Adrenal gland (tissue), 12 donors: ENCODE measurements around the gene RNLS. TPM values are rescaled to one million over a fixed set of nuclear protein-coding genes. Genes with fewer than 3 reads are reported as not detected.
A peak's percentile ranks its signal among the peaks of the same experiment; 100 is the strongest.

Experiments
- DNase-seq, 7 donors: peaks; one replicate each; pipeline ENCODE4 v3.0.0-alpha.2; 2019 to 2020
- H3K27ac ChIP-seq, 5 donors: fragments of 200-600 bp; sonication (generic) in 4 of 5; 1 replicate in 3 of 5; 2 replicates in 2 of 5; pipeline versions ENCODE4 v1.5.1 to v1.8.0; 2016 to 2020; ENCODE audit warnings: mild to moderate bottlenecking in 1 of 5
- H3K27me3 ChIP-seq: fragments of 200-600 bp; 2 replicates; pipeline ENCODE4 v1.8.0; 2021
- H3K36me3 ChIP-seq, 2 donors: fragments of 200-600 bp; replicated peaks in 1 of 2; 1 replicate in 1 of 2; 2 replicates in 1 of 2; pipeline versions ENCODE4 v1.5.1 to v1.8.0; 2018 to 2022
- H3K4me1 ChIP-seq, 2 donors: fragments of 200-600 bp; replicated peaks in 1 of 2; 1 replicate in 1 of 2; 2 replicates in 1 of 2; pipeline versions ENCODE4 v1.5.1 to v1.8.0; 2018 to 2021
- H3K4me3 ChIP-seq, 4 donors: fragments of 200-600 bp; sonication (generic) in 3 of 4; one replicate each; pipeline ENCODE4 v1.5.1; 2016 to 2018
- H3K9me3 ChIP-seq, 3 donors: fragments of 200-600 bp; sonication (generic) in 1 of 3; replicated peaks in 1 of 3; 1 replicate in 2 of 3; 2 replicates in 1 of 3; pipeline versions ENCODE4 v1.5.1 to v1.8.0; 2016 to 2021
- CTCF ChIP-seq, 6 experiments: fragments of 450-650 bp in 4 of 6; fragments of 200-600 bp in 2 of 6; sonication (generic) in 1 of 6; IDR thresholded peaks; 1 replicate in 5 of 6; 2 replicates in 1 of 6; pipeline versions ENCODE4 v1.5.1 to v1.8.0; 2016 to 2021; ENCODE audit warnings: antibody characterized with exemption in 6 of 6, mild to moderate bottlenecking in 2 of 6, moderate library complexity in 1 of 6
- POLR2A ChIP-seq, 2 donors: fragments of 450-650 bp; IDR thresholded peaks; one replicate each; pipeline ENCODE4 v1.6.1; 2017; ENCODE audit warnings: antibody characterized with exemption in 2 of 2, mild to moderate bottlenecking in 2 of 2, moderate library complexity in 1 of 2
- WGBS, 4 donors: extraction: QIAGEN DNeasy Blood & Tissue Kit in 2 of 4; methylation state at CpG; one replicate each; pipeline versions ENCODE4 v1.1.5 to v1.1.7; 2013 to 2017; 5-methylcytosine and 5-hydroxymethylcytosine counted together
- intact Hi-C, 2 donors: fragments of 100-400 bp; cut with DNase I; formaldehyde crosslinking; loops; one replicate each; pipeline versions ENCODE4 v1.14.1 to v1.15.0; 2022 to 2023
- polyA plus RNA-seq, 3 donors: library from polyadenylated mRNA; stranded (reverse); fragments of 200-250 nt in 2 of 3; fragments of 350-450 nt in 1 of 3; fragmentation: Illumina TruSeq in 1 of 3; extraction: RNeasy Lipid Tissue Mini Kit (QIAGEN cat#74804) in 1 of 3; gene quantifications; one replicate each; pipeline ENCODE4 v1.2.3, GENCODE V29; 2013 to 2014
- total RNA-seq, 9 donors: library from RNA; depleted of rRNA in 4 of 9; stranded (reverse); fragments of >200 nt in 4 of 9; fragments of 120-200 nt in 1 of 9; fragmentation: NEBNext Ultra II Directional in 1 of 9; extraction: Animal tissue kit (Norgen Biotek cat#: 25700) in 1 of 9; gene quantifications; one replicate each; pipeline versions ENCODE4 v1.1.0 to v1.2.4, GENCODE V29; 2013 to 2023
- donor health status: healthy with polysubstance abuse.
- donor health status: Bipolar disorder and iron deficiency.
- donor health status: DM: yes; HTN: yes; CAD: no.
- donor health status: DM: no; HTN: no; CAD: no.
- donor health status: DM: no; HTN: no; CAD: no.
- donor health status: DM: yes; HTN: yes; CAD: no.

Gene RNLS
- total and polyA plus RNA-seq, 12 donors: 7.2 to 51.3 (median 27.9) TPM

DNA sequence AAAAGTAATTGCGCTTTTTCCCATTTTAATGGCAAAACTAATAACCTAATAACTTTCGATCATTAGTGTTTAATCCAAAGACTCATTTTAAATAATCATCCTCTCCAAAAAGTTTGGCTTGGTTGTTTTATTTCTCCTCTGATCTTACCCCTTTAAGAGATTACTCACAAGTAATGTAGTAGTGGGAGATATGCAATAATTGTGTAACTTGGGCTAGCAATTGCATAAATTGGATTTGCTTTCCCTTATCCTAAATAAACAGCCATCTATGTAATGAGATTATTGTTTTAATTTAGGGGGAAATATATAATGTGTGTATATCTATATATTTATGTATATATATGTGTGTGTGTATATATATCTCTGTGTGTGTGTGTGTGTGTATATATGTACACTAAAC lies 82.5 kb downstream of the RNLS start:
- Histone ChIP-seq H3K9me3 (peaks cover 0 to 8% (median 0%) of the 10 kb centered on the region in 3 donors), H3K27ac (peak overlapping the region in 1 of 5 donors; percentile 50), H3K36me3 (no peaks in the 10 kb centered on the region), H3K4me1 (peaks cover 0 to 12% of the 10 kb centered on the region in 2 donors), H3K27me3 (no peaks in the 10 kb centered on the region), H3K4me3 (no peak overlapping the region)
- DNase-seq: no peak
- intact Hi-C loops: no loop called here
- TF ChIP-seq POLR2A (IDR thresholded peaks at IDR 0.05): no peak
- TF ChIP-seq CTCF (IDR thresholded peaks at IDR 0.05): no peak
- 94 to 98% (median 96%) methylated on average over 2 of the region's 2 CpGs for WGBS, 4 donors

DNA sequence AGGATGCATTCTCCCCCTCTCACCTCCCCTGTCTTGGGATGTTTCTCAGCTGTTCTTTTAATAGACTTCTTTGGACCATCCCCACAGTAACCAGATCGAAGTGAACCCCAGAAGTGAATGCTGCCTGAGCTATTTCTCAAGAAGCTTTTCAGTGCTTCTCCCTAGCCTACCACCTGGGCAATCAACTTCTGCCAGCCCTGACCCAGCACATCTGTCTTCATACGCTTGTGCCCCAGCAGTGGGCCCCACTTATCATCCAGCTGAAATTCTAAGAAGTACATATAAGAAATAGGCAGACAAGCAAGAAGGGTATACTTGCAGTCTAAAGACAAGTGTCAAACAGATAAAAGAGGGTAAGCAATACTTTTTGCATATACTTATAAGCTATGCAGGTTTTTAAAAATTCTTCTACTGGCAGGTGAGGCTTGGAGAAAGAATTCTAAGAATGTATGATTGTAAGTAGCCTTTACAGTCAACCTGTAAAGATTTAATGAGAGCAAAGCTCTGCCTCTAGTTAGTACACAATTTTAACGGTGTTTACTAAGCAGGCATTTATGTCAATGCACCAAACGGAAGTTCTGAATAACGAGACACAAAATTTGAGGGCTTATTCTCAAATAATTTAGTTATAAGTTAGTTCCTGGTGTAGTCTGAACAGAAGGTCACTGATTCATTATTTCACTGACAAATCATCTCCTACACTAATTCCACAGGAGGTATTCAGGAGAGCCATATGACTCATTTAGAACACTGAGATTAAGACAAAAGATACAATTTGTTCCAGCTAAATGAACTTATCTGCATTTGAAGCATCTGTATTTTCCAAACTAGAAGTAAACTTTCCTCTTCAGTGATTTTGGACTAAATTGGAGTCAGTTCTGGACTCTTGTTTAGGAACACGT lies 83.3 kb downstream of the RNLS start:
- H3K27ac ChIP-seq: peak overlapping the region in 2 of 5 donors; percentile 42 to 50
- H3K36me3 ChIP-seq: no peaks in the 10 kb centered on the region
- H3K9me3 ChIP-seq: peaks cover 0 to 8% (median 0%) of the 10 kb centered on the region in 3 donors
- intact Hi-C loops: no loop called here
- 53 to 71% (median 62%) methylated on average over 6 of the region's 6 CpGs for WGBS, 4 donors
- TF ChIP-seq POLR2A (IDR thresholded peaks at IDR 0.05) (no peak), CTCF (IDR thresholded peaks at IDR 0.05) (no peak)
- DNase-seq: no peak
- H3K4me3 ChIP-seq: no peak overlapping the region
- no peaks in the 10 kb centered on the region for H3K27me3 ChIP-seq
- peaks cover 0 to 12% of the 10 kb centered on the region in 2 donors for H3K4me1 ChIP-seq

- Histone ChIP-seq H3K27me3 (no peaks in the 10 kb centered on the region), H3K4me1 (peaks cover 0 to 12% of the 10 kb centered on the region in 2 donors), H3K9me3 (peaks cover 0 to 8% (median 0%) of the 10 kb centered on the region in 3 donors), H3K27ac (no peak overlapping the region), H3K4me3 (no peak overlapping the region), H3K36me3 (no peaks in the 10 kb centered on the region)
- TF ChIP-seq CTCF (IDR thresholded peaks at IDR 0.05) (no peak), POLR2A (IDR thresholded peaks at IDR 0.05) (no peak)
- 91 to 97% (median 94%) methylated on average over 1 of the region's 1 CpG for WGBS, 4 donors
- intact Hi-C loops: no loop called here
- no peak for DNase-seq
Measured at GRCh38 chr10:88497913-88498312, 85.2 kb downstream of the RNLS start.

GRCh38 chr10:88494537-88494936 lies 88.6 kb downstream of the RNLS start:
- intact Hi-C loops: no loop called here
- Histone ChIP-seq H3K27ac (no peak overlapping the region), H3K4me3 (no peak overlapping the region)

More at GRCh38 chr10:88494537-88494936, 88.6 kb downstream of the RNLS start:
- Histone ChIP-seq H3K36me3 (no peaks in the 10 kb centered on the region), H3K4me1 (peaks cover 0 to 8% of the 10 kb centered on the region in 2 donors), H3K27me3 (no peaks in the 10 kb centered on the region), H3K9me3 (peaks cover 0 to 8% (median 0%) of the 10 kb centered on the region in 3 donors)
- DNase-seq: no peak
- TF ChIP-seq CTCF (IDR thresholded peaks at IDR 0.05) (no peak), POLR2A (IDR thresholded peaks at IDR 0.05) (no peak)
